HEK293 (cell line): ENCODE results near the gene LIN37.

Source experiments
- KLF9 ChIP-seq: fragments of 450-650 bp; formaldehyde crosslinking; IDR thresholded peaks from 2 replicates; pipeline ENCODE4 v1.5.1; 2016; ENCODE audit warnings: missing biosample characterization, missing genetic modification characterization, low read depth
- TCF7L2 ChIP-seq: IDR thresholded peaks from 2 replicates; pipeline ENCODE4 v1.6.1; 2011; ENCODE audit warnings: low read depth, mild to moderate bottlenecking, inconsistent platforms, low read length, moderate library complexity, borderline replicate concordance
- YY1 ChIP-seq: fragments of 450-650 bp; formaldehyde crosslinking; IDR thresholded peaks from 2 replicates; pipeline ENCODE4 v1.5.1; 2018; ENCODE audit warnings: missing biosample characterization, missing genetic modification characterization
- ZBTB48 ChIP-seq: fragments of 450-650 bp; formaldehyde crosslinking; IDR thresholded peaks from 2 replicates; pipeline ENCODE4 v1.5.1; 2016; ENCODE audit warnings: missing biosample characterization, missing genetic modification characterization
- ZNF138 ChIP-seq: fragments of 450-650 bp; formaldehyde crosslinking; IDR thresholded peaks from 2 replicates; pipeline ENCODE4 v1.5.1; 2016; ENCODE audit warnings: missing biosample characterization, missing genetic modification characterization, borderline replicate concordance
- ZNF292 ChIP-seq: fragments of 450-650 bp; formaldehyde crosslinking; IDR thresholded peaks from 2 replicates; pipeline ENCODE4 v1.5.1; 2016; ENCODE audit warnings: low read depth, missing biosample characterization, missing genetic modification characterization, borderline replicate concordance
- ZNF585B ChIP-seq: fragments of 450-650 bp; formaldehyde crosslinking; IDR thresholded peaks from 2 replicates; pipeline ENCODE4 v1.5.1; 2016; ENCODE audit warnings: missing biosample characterization, missing genetic modification characterization
- ZNF777 ChIP-seq: fragments of 450-650 bp; formaldehyde crosslinking; IDR thresholded peaks from 2 replicates; pipeline ENCODE4 v1.5.1; 2017; ENCODE audit warnings: missing biosample characterization, missing genetic modification characterization, borderline replicate concordance
- ZSCAN23 ChIP-seq: fragments of 450-650 bp; formaldehyde crosslinking; IDR thresholded peaks from 2 replicates; pipeline ENCODE4 v1.5.1; 2016; ENCODE audit warnings: missing biosample characterization, missing genetic modification characterization
- TF ChIP-seq, protein P1 (sequence below): fragments of 450-650 bp; formaldehyde crosslinking; IDR thresholded peaks from 2 replicates; pipeline ENCODE4 v1.5.1; 2016; ENCODE audit warnings: missing biosample characterization, missing genetic modification characterization
- TF ChIP-seq, protein P2 (sequence below): fragments of 450-650 bp; formaldehyde crosslinking; IDR thresholded peaks from 2 replicates; pipeline ENCODE4 v1.5.1; 2016; ENCODE audit warnings: missing biosample characterization, missing genetic modification characterization
- TF ChIP-seq, protein P3 (sequence below): fragments of 450-650 bp; formaldehyde crosslinking; IDR thresholded peaks from 2 replicates; pipeline ENCODE4 v1.5.1; 2016; ENCODE audit warnings: missing biosample characterization, missing genetic modification characterization
- TF ChIP-seq, protein P4 (sequence below): fragments of 450-650 bp; formaldehyde crosslinking; IDR thresholded peaks from 2 replicates; pipeline ENCODE4 v1.5.1; 2016; ENCODE audit warnings: missing biosample characterization, missing genetic modification characterization

DNA sequence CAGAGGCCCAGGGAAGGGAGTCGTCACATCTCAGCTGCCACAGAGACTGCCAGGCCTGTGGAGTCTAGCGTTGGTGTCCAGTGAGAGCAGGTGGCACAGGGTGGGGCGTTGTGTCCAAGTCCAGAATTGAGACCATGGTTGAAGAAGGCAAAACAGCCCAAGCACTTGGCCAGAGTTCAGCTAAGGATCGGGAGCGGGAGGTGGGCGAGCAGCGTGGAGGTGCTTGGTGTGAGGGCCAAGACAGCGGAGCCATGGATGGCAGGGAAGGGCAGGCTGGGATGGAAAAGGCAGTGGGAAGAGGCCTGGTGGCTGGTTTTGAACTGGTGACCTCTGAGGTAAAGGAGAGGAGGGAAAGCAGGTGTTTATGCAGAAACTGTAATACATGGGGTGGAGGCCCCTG is 14.1 kb upstream of the LIN37 start:
- TF ChIP-seq KLF9 (tag by site-specific recombination) (no peak), TCF7L2 (no peak), ZNF138 (tag by site-specific recombination) (no peak), ZNF777 (tag by site-specific recombination) (no peak), ZNF585B (tag by site-specific recombination) (no peak), YY1 (tag by site-specific recombination) (no peak), ZSCAN23 (tag by site-specific recombination) (no peak), ZNF292 (tag by site-specific recombination) (no peak), ZBTB48 (tag by site-specific recombination) (peak; percentile 34; the same call in 1 of the 2 replicates)
- TF ChIP-seq, protein P1, sequence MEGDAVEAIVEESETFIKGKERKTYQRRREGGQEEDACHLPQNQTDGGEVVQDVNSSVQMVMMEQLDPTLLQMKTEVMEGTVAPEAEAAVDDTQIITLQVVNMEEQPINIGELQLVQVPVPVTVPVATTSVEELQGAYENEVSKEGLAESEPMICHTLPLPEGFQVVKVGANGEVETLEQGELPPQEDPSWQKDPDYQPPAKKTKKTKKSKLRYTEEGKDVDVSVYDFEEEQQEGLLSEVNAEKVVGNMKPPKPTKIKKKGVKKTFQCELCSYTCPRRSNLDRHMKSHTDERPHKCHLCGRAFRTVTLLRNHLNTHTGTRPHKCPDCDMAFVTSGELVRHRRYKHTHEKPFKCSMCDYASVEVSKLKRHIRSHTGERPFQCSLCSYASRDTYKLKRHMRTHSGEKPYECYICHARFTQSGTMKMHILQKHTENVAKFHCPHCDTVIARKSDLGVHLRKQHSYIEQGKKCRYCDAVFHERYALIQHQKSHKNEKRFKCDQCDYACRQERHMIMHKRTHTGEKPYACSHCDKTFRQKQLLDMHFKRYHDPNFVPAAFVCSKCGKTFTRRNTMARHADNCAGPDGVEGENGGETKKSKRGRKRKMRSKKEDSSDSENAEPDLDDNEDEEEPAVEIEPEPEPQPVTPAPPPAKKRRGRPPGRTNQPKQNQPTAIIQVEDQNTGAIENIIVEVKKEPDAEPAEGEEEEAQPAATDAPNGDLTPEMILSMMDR (tag by site-specific recombination), result no peak
- TF ChIP-seq, protein P2, sequence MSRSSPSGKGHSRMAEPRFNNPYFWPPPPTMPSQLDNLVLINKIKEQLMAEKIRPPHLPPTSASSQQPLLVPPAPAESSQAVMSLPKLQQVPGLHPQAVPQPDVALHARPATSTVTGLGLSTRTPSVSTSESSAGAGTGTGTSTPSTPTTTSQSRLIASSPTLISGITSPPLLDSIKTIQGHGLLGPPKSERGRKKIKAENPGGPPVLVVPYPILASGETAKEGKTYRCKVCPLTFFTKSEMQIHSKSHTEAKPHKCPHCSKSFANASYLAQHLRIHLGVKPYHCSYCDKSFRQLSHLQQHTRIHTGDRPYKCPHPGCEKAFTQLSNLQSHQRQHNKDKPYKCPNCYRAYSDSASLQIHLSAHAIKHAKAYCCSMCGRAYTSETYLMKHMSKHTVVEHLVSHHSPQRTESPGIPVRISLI (tag by site-specific recombination), result no peak
- TF ChIP-seq, protein P3, sequence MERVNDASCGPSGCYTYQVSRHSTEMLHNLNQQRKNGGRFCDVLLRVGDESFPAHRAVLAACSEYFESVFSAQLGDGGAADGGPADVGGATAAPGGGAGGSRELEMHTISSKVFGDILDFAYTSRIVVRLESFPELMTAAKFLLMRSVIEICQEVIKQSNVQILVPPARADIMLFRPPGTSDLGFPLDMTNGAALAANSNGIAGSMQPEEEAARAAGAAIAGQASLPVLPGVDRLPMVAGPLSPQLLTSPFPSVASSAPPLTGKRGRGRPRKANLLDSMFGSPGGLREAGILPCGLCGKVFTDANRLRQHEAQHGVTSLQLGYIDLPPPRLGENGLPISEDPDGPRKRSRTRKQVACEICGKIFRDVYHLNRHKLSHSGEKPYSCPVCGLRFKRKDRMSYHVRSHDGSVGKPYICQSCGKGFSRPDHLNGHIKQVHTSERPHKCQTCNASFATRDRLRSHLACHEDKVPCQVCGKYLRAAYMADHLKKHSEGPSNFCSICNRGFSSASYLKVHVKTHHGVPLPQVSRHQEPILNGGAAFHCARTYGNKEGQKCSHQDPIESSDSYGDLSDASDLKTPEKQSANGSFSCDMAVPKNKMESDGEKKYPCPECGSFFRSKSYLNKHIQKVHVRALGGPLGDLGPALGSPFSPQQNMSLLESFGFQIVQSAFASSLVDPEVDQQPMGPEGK, result no peak
- TF ChIP-seq, protein P4, sequence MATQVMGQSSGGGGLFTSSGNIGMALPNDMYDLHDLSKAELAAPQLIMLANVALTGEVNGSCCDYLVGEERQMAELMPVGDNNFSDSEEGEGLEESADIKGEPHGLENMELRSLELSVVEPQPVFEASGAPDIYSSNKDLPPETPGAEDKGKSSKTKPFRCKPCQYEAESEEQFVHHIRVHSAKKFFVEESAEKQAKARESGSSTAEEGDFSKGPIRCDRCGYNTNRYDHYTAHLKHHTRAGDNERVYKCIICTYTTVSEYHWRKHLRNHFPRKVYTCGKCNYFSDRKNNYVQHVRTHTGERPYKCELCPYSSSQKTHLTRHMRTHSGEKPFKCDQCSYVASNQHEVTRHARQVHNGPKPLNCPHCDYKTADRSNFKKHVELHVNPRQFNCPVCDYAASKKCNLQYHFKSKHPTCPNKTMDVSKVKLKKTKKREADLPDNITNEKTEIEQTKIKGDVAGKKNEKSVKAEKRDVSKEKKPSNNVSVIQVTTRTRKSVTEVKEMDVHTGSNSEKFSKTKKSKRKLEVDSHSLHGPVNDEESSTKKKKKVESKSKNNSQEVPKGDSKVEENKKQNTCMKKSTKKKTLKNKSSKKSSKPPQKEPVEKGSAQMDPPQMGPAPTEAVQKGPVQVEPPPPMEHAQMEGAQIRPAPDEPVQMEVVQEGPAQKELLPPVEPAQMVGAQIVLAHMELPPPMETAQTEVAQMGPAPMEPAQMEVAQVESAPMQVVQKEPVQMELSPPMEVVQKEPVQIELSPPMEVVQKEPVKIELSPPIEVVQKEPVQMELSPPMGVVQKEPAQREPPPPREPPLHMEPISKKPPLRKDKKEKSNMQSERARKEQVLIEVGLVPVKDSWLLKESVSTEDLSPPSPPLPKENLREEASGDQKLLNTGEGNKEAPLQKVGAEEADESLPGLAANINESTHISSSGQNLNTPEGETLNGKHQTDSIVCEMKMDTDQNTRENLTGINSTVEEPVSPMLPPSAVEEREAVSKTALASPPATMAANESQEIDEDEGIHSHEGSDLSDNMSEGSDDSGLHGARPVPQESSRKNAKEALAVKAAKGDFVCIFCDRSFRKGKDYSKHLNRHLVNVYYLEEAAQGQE, result no peak
